ENCODE results near the gene DSN1.

DSN1 gene

GRCh38 chr20:36786663-36787062 is 13.1 kb upstream of the DSN1 start:
- H3K4me1 ChIP-seq (ENCODE audit: insufficient read depth, low read length, severe bottlenecking): no peaks in the 10 kb centered on the region
- H4K20me1 ChIP-seq (ENCODE audit: insufficient read depth, low read length): no peaks in the 10 kb centered on the region
- no peaks in the 10 kb centered on the region for H3K9me2 ChIP-seq (ENCODE audit: low read depth, low read length)
- TF ChIP-seq, protein P1, sequence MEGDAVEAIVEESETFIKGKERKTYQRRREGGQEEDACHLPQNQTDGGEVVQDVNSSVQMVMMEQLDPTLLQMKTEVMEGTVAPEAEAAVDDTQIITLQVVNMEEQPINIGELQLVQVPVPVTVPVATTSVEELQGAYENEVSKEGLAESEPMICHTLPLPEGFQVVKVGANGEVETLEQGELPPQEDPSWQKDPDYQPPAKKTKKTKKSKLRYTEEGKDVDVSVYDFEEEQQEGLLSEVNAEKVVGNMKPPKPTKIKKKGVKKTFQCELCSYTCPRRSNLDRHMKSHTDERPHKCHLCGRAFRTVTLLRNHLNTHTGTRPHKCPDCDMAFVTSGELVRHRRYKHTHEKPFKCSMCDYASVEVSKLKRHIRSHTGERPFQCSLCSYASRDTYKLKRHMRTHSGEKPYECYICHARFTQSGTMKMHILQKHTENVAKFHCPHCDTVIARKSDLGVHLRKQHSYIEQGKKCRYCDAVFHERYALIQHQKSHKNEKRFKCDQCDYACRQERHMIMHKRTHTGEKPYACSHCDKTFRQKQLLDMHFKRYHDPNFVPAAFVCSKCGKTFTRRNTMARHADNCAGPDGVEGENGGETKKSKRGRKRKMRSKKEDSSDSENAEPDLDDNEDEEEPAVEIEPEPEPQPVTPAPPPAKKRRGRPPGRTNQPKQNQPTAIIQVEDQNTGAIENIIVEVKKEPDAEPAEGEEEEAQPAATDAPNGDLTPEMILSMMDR (IDR thresholded peaks at IDR 0.05; ENCODE audit: low read length): no peak
- no peak for TF ChIP-seq EZH2 (IDR thresholded peaks at IDR 0.05; ENCODE audit: borderline replicate concordance, low read length)
- no peaks in the 10 kb centered on the region for H3K27me3 ChIP-seq (ENCODE audit: insufficient read depth, low read length)
- no peak overlapping the region for H3K27ac ChIP-seq (ENCODE audit: low read depth, low read length, poor library complexity, severe bottlenecking)
- H3K4me2 ChIP-seq (ENCODE audit: low read length): no peak overlapping the region
- no peaks in the 10 kb centered on the region for H3F3A ChIP-seq (ENCODE audit: insufficient read depth, low read length)
- no peaks in the 10 kb centered on the region for H3K79me2 ChIP-seq (ENCODE audit: insufficient read depth, low read length)
- no peaks in the 10 kb centered on the region for H3K9me3 ChIP-seq (ENCODE audit: low read length)
- no peak overlapping the region for H2AFZ ChIP-seq (ENCODE audit: low read length)
- no peak overlapping the region for H3K4me3 ChIP-seq (ENCODE audit: low read depth, low read length, poor library complexity, severe bottlenecking)
- H3K36me3 ChIP-seq (ENCODE audit: insufficient read depth, low read length): peaks cover 16% of the 10 kb centered on the region; the same call in 1 of the 2 replicates
- no peak overlapping the region for H3K9ac ChIP-seq (ENCODE audit: low read length)

DNA sequence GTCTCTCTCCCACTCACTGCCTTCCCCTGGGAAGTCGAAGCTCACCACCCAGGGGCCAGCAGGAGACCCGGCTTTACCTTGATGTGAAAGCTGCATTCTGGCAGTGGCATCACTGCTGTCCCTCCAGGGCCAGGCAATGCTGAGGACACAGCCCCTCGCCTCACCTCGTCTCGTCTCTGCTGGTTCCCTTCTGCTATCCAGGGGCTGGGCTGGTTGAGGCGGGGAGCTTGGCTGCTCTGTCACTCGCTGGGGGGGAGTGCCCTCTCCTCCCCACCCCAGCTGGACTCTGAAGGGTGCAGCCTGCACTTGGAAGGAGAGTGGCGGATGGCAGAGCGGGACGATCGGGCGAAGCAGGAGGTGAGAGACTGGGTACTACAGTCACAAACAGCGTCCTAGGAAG is 12.7 kb upstream of the DSN1 start:
- TF ChIP-seq EZH2 (IDR thresholded peaks at IDR 0.05; ENCODE audit: borderline replicate concordance, low read length): no peak
- TF ChIP-seq, protein P1 (IDR thresholded peaks at IDR 0.05; ENCODE audit: low read length): no peak
- H3K4me1 ChIP-seq (ENCODE audit: insufficient read depth, low read length, severe bottlenecking): no peaks in the 10 kb centered on the region
- peaks cover 12% of the 10 kb centered on the region; the same call in 1 of the 2 replicates for H3K36me3 ChIP-seq (ENCODE audit: insufficient read depth, low read length)
- H3K4me2 ChIP-seq (ENCODE audit: low read length): no peak overlapping the region
- H3K27me3 ChIP-seq (ENCODE audit: insufficient read depth, low read length): no peaks in the 10 kb centered on the region
- no peaks in the 10 kb centered on the region for H3K9me2 ChIP-seq (ENCODE audit: low read depth, low read length)
- H3K4me3 ChIP-seq (ENCODE audit: low read depth, low read length, poor library complexity, severe bottlenecking): no peak overlapping the region
- no peak overlapping the region for H3K9ac ChIP-seq (ENCODE audit: low read length)
- H2AFZ ChIP-seq (ENCODE audit: low read length): no peak overlapping the region
- H3K9me3 ChIP-seq (ENCODE audit: low read length): no peaks in the 10 kb centered on the region
- H3F3A ChIP-seq (ENCODE audit: insufficient read depth, low read length): no peaks in the 10 kb centered on the region
- no peaks in the 10 kb centered on the region for H4K20me1 ChIP-seq (ENCODE audit: insufficient read depth, low read length)
- no peak overlapping the region for H3K27ac ChIP-seq (ENCODE audit: low read depth, low read length, poor library complexity, severe bottlenecking)
- H3K79me2 ChIP-seq (ENCODE audit: insufficient read depth, low read length): no peaks in the 10 kb centered on the region

GRCh38 chr20:36785308-36785707 is 11.7 kb upstream of the DSN1 start:
- no peak overlapping the region for H3K27ac ChIP-seq (ENCODE audit: low read depth, low read length, poor library complexity, severe bottlenecking)
- no peak overlapping the region for H3K9ac ChIP-seq (ENCODE audit: low read length)
- no peaks in the 10 kb centered on the region for H3K9me2 ChIP-seq (ENCODE audit: low read depth, low read length)
- H4K20me1 ChIP-seq (ENCODE audit: insufficient read depth, low read length): no peaks in the 10 kb centered on the region
- no peak overlapping the region for H3K4me2 ChIP-seq (ENCODE audit: low read length)
- H2AFZ ChIP-seq (ENCODE audit: low read length): no peak overlapping the region
- TF ChIP-seq, protein P1 (IDR thresholded peaks at IDR 0.05; ENCODE audit: low read length): no peak
- no peak for TF ChIP-seq EZH2 (IDR thresholded peaks at IDR 0.05; ENCODE audit: borderline replicate concordance, low read length)
- H3K9me3 ChIP-seq (ENCODE audit: low read length): no peaks in the 10 kb centered on the region
- peaks cover 11% of the 10 kb centered on the region; the same call in 1 of the 2 replicates for H3K36me3 ChIP-seq (ENCODE audit: insufficient read depth, low read length)
- H3K79me2 ChIP-seq (ENCODE audit: insufficient read depth, low read length): no peaks in the 10 kb centered on the region
- no peak overlapping the region for H3K4me3 ChIP-seq (ENCODE audit: low read depth, low read length, poor library complexity, severe bottlenecking)
- H3K27me3 ChIP-seq (ENCODE audit: insufficient read depth, low read length): no peaks in the 10 kb centered on the region
- H3F3A ChIP-seq (ENCODE audit: insufficient read depth, low read length): no peaks in the 10 kb centered on the region
- H3K4me1 ChIP-seq (ENCODE audit: insufficient read depth, low read length, severe bottlenecking): no peaks in the 10 kb centered on the region

All from OCI-LY1 (cell line).